Activated gamma-delta T cell treated with anti-CD3 and anti-CD28 coated beads, Interleukin-2, amount 50 U/mL, for 16 hours (primary cell): ENCODE measurements around the gene SLC49A3.

ENCODE experiments used
- DNase-seq: peaks from one replicate; pipeline ENCODE4 v3.0.0-alpha.2; 2020; ENCODE audit warnings: low read depth

SLC49A3 gene

GRCh38 chr4:633406-633805 is 55.5 kb downstream of the SLC49A3 start:
- no peak for DNase-seq

GRCh38 chr4:632926-633325 is 56.0 kb downstream of the SLC49A3 start:
- no peak for DNase-seq

GRCh38 chr4:632196-632790 is 56.7 kb downstream of the SLC49A3 start:
- no peak for DNase-seq
